H9 (cell line): ENCODE measurements around the gene MKRN2. TPM values are rescaled to one million over a fixed set of nuclear protein-coding genes. Genes with fewer than 3 reads are reported as not detected.
A peak's percentile ranks its signal among the peaks of the same experiment; 100 is the strongest.

ENCODE experiments used
- DNase-seq: peaks from one replicate; pipeline ENCODE4 v3.0.0-alpha.2; 2017
- H2AFZ ChIP-seq: one replicate; pipeline ENCODE4 v1.6.1; 2013; ENCODE audit warnings: mild to moderate bottlenecking, low read length, control low read depth, moderate library complexity
- H2AK5ac ChIP-seq: 2 replicates; pipeline ENCODE4 v1.6.1; 2013; ENCODE audit warnings: low read length, control low read depth, mixed read lengths; ENCODE audit not compliant: insufficient read length
- H2BK120ac ChIP-seq: one replicate; pipeline ENCODE4 v1.6.1; 2013; ENCODE audit warnings: low read depth, mild to moderate bottlenecking, low read length, control low read depth, inconsistent platforms; ENCODE audit not compliant: poor library complexity, severe bottlenecking
- H2BK12ac ChIP-seq: 2 replicates; pipeline ENCODE4 v1.6.1; 2013; ENCODE audit warnings: low read length, control low read depth, mixed read lengths, low read depth; ENCODE audit not compliant: insufficient read length
- H2BK15ac ChIP-seq: 2 replicates; pipeline ENCODE4 v1.6.1; 2013; ENCODE audit warnings: low read depth, low read length, control low read depth
- H2BK20ac ChIP-seq: one replicate; pipeline ENCODE4 v1.6.1; 2013; ENCODE audit warnings: low read depth, mild to moderate bottlenecking, low read length, control low read depth, inconsistent platforms; ENCODE audit not compliant: poor library complexity, severe bottlenecking
- H2BK5ac ChIP-seq: 2 replicates; pipeline ENCODE4 v1.6.1; 2013; ENCODE audit warnings: low read length, control low read depth, mixed read lengths; ENCODE audit not compliant: insufficient read length
- H3K14ac ChIP-seq: 2 replicates; pipeline ENCODE4 v1.6.1; 2013; ENCODE audit warnings: low read length, control low read depth; ENCODE audit not compliant: insufficient read depth
- H3K18ac ChIP-seq: 2 replicates; pipeline ENCODE4 v1.6.1; 2013; ENCODE audit warnings: low read depth, mild to moderate bottlenecking, mixed read lengths, low read length, control low read depth; ENCODE audit not compliant: insufficient read length
- H3K23ac ChIP-seq: 2 replicates; pipeline ENCODE4 v1.6.1; 2013; ENCODE audit warnings: low read length, control low read depth, mixed read lengths, low read depth; ENCODE audit not compliant: insufficient read length
- H3K23me2 ChIP-seq: 2 replicates; pipeline ENCODE4 v1.6.1; 2013; ENCODE audit warnings: low read depth, mild to moderate bottlenecking, mixed read lengths, low read length, control low read depth; ENCODE audit not compliant: insufficient read length, poor library complexity, severe bottlenecking
- H3K27ac ChIP-seq: 2 replicates; pipeline ENCODE4 v1.5.1; 2013; ENCODE audit warnings: low read length, control low read depth, mixed read lengths, low read depth; ENCODE audit not compliant: insufficient read length
- H3K27me3 ChIP-seq: 2 replicates; pipeline ENCODE4 v1.6.1; 2013; ENCODE audit warnings: low read length, control low read depth, inconsistent platforms; ENCODE audit not compliant: insufficient read depth
- H3K4ac ChIP-seq: 2 replicates; pipeline ENCODE4 v1.6.1; 2013; ENCODE audit warnings: low read depth, mild to moderate bottlenecking, control low read depth, inconsistent platforms, low read length, moderate library complexity
- H3K4me1 ChIP-seq: 2 replicates; pipeline ENCODE4 v1.6.1; 2013; ENCODE audit warnings: low read length, control low read depth, inconsistent platforms; ENCODE audit not compliant: insufficient read depth
- H3K4me2 ChIP-seq: 2 replicates; pipeline ENCODE4 v1.6.1; 2013; ENCODE audit warnings: low read length, control low read depth, mixed read lengths; ENCODE audit not compliant: insufficient read length, insufficient read depth
- H3K56ac ChIP-seq: 2 replicates; pipeline ENCODE4 v1.6.1; 2013; ENCODE audit warnings: low read depth, mild to moderate bottlenecking, mixed read lengths, low read length, control low read depth; ENCODE audit not compliant: insufficient read length
- H3K79me1 ChIP-seq: 2 replicates; pipeline ENCODE4 v1.6.1; 2013; ENCODE audit warnings: low read depth, mild to moderate bottlenecking, moderate library complexity, low read length, control low read depth, inconsistent platforms; ENCODE audit not compliant: insufficient read depth, poor library complexity, severe bottlenecking
- H3K79me2 ChIP-seq: 2 replicates; pipeline ENCODE4 v1.6.1; 2013; ENCODE audit warnings: low read length, control low read depth, inconsistent platforms; ENCODE audit not compliant: insufficient read depth
- H3K9ac ChIP-seq: 2 replicates; pipeline ENCODE4 v1.6.1; 2013; ENCODE audit warnings: low read length, control low read depth, mixed read lengths; ENCODE audit not compliant: insufficient read length; ENCODE audit errors: extremely low read depth
- H3K9me3 ChIP-seq: one replicate; pipeline ENCODE4 v1.6.1; 2013; ENCODE audit warnings: low read depth, low read length, inconsistent platforms; ENCODE audit not compliant: control insufficient read depth
- H3T11ph ChIP-seq: one replicate; pipeline ENCODE4 v1.6.1; 2013; ENCODE audit warnings: mild to moderate bottlenecking, low read length, control low read depth, inconsistent platforms
- H4K20me1 ChIP-seq: one replicate; pipeline ENCODE4 v1.6.1; 2013; ENCODE audit not compliant: control insufficient read depth, insufficient read length, insufficient read depth
- H4K5ac ChIP-seq: 2 replicates; pipeline ENCODE4 v1.6.1; 2013; ENCODE audit warnings: low read depth, mild to moderate bottlenecking, mixed read lengths, low read length, control low read depth; ENCODE audit not compliant: insufficient read length
- H4K8ac ChIP-seq: replicated peaks from 2 replicates; pipeline ENCODE4 v1.6.1; 2013; ENCODE audit warnings: low read length, control low read depth, mixed read lengths, low read depth; ENCODE audit not compliant: insufficient read length
- H4K91ac ChIP-seq: 2 replicates; pipeline ENCODE4 v1.6.1; 2013; ENCODE audit warnings: low read depth, mild to moderate bottlenecking, moderate library complexity, mixed read lengths, low read length, control low read depth; ENCODE audit not compliant: insufficient read length
- H3K27ac Mint-ChIP-seq, 3 experiments: 2 replicates in 2 of 3; 3 replicates in 1 of 3; pipeline ENCODE4 v1.8.0; 2020 to 2021; ENCODE audit warnings: mixed read lengths in 3 of 3, mild to moderate bottlenecking in 1 of 3, moderate library complexity in 1 of 3
- H3K27me3 Mint-ChIP-seq: 2 replicates; pipeline ENCODE4 v1.8.0; 2021; ENCODE audit warnings: low read depth, mild to moderate bottlenecking, moderate library complexity, mixed read lengths
- H3K36me3 Mint-ChIP-seq, 3 experiments: 2 replicates in 2 of 3; 3 replicates in 1 of 3; pipeline ENCODE4 v1.8.0; 2020 to 2021; ENCODE audit warnings: low read depth in 3 of 3, mixed read lengths in 3 of 3; ENCODE audit not compliant: insufficient read depth in 1 of 3
- H3K4me1 Mint-ChIP-seq, 2 experiments: 2 replicates each; pipeline ENCODE4 v1.8.0; 2020; ENCODE audit warnings: mixed read lengths in 2 of 2
- H3K4me3 Mint-ChIP-seq, 2 experiments: 2 replicates in 1 of 2; 3 replicates in 1 of 2; pipeline ENCODE4 v1.8.0; 2020 to 2021; ENCODE audit warnings: mild to moderate bottlenecking in 2 of 2, mixed read lengths in 2 of 2, moderate library complexity in 1 of 2
- H3K9me3 Mint-ChIP-seq, 2 experiments: 2 replicates in 1 of 2; 3 replicates in 1 of 2; pipeline ENCODE4 v1.8.0; 2020; ENCODE audit warnings: mild to moderate bottlenecking in 2 of 2, mixed read lengths in 2 of 2, moderate library complexity in 1 of 2
- CTCF ChIP-seq: fragments of 200-600 bp; sonication (generic); conservative IDR thresholded peaks from 3 replicates; pipeline ENCODE4 v1.8.0; 2021; ENCODE audit warnings: antibody characterized with exemption, mild to moderate bottlenecking
- WGBS: extraction: QIAGEN DNeasy Blood & Tissue Kit; methylation state at CpG from one replicate; pipeline ENCODE4 v1.1.7; 2013; ENCODE audit warnings: missing lambda C conversion rate, low lambda C conversion rate, mixed read lengths; ENCODE audit not compliant: insufficient read length; ENCODE audit errors: extremely low coverage; 5-methylcytosine and 5-hydroxymethylcytosine counted together
- total RNA-seq: library from RNA; stranded (reverse); gene quantifications from 2 replicates; pipeline ENCODE4 v1.2.1, GENCODE V29; 2021

MKRN2 gene
- total RNA-seq, 1 experiment from 2014 or later, result 18.1 TPM

GRCh38 chr3:12622335-12622734, 65.4 kb downstream of the MKRN2 start:
- no peak overlapping the region for H4K8ac ChIP-seq
- H3K79me1 ChIP-seq, result peaks cover 15% of the 10 kb centered on the region
- no CpG with 5 or more reads among the region's 4 CpGs for WGBS
- no peak overlapping the region for H3K4me2 ChIP-seq
- H3K56ac ChIP-seq, result no peak overlapping the region
- no peak overlapping the region for H2BK120ac ChIP-seq
- H3K36me3 Mint-ChIP-seq, result peaks cover 3 to 10% (median 9%) of the 10 kb centered on the region in 3 experiments; a peak in 6 of 7 replicates
- H3K79me2 ChIP-seq, result peaks cover 21% of the 10 kb centered on the region
- H3K9me3 ChIP-seq, result no peaks in the 10 kb centered on the region
- H3K14ac ChIP-seq, result no peak overlapping the region
- no peaks in the 10 kb centered on the region for H3K9me3 Mint-ChIP-seq
- no peak overlapping the region for H3T11ph ChIP-seq
- H4K5ac ChIP-seq, result no peak overlapping the region
- no peaks in the 10 kb centered on the region for H4K20me1 ChIP-seq
- H4K91ac ChIP-seq, result no peak overlapping the region
- H3K9ac ChIP-seq, result no peak overlapping the region
- H3K27ac ChIP-seq, result no peak overlapping the region
- TF ChIP-seq CTCF, result no peak
- no peaks in the 10 kb centered on the region for H3K23me2 ChIP-seq
- H2BK12ac ChIP-seq, result no peak overlapping the region
- H3K4me1 Mint-ChIP-seq, result peaks cover 3 to 6% of the 10 kb centered on the region in 2 experiments; a peak in 2 of 4 replicates
- peak overlapping the region in 2 of 3 experiments; percentile 9; a peak in 1 of 7 replicates for H3K27ac Mint-ChIP-seq
- no peak overlapping the region for H3K4ac ChIP-seq
- no peak overlapping the region for H2BK15ac ChIP-seq
- H3K27me3 ChIP-seq, result no peaks in the 10 kb centered on the region
- H3K4me3 Mint-ChIP-seq, result no peak overlapping the region
- no peak overlapping the region for H3K18ac ChIP-seq
- no peaks in the 10 kb centered on the region for H3K27me3 Mint-ChIP-seq
- H3K4me1 ChIP-seq, result no peaks in the 10 kb centered on the region
- no peak for DNase-seq
- no peak overlapping the region for H2AK5ac ChIP-seq
- no peak overlapping the region for H2BK20ac ChIP-seq
- no peak overlapping the region for H2AFZ ChIP-seq
- H3K23ac ChIP-seq, result no peak overlapping the region
- no peak overlapping the region for H2BK5ac ChIP-seq
